Measurements from ENCODE around the gene UQCC3.
"Not testable (repeated sequence)": the region's sequence is repeated elsewhere in the genome, so short reads cannot be mapped to it uniquely, and the experiment has no call there.

The UQCC3 gene

GRCh38 chr11:62665599-62666258 lies 5.7 kb upstream of the UQCC3 start:
- DNase-seq, result peak; percentile 64 to 74

GRCh38 chr11:62666259-62666926 lies 5.1 kb upstream of the UQCC3 start:
- no peak for DNase-seq

GRCh38 chr11:62667460-62667859 lies 4.0 kb upstream of the UQCC3 start:
- no peak for DNase-seq

GRCh38 chr11:62669420-62670161 lies 1.9 kb upstream of the UQCC3 start:
- DNase-seq, result no peak

GRCh38 chr11:62671236-62671607 lies 251 bp upstream of the UQCC3 start:
- DNase-seq, result peak in 1 of 2 donors; percentile 24

GRCh38 chr11:62673196-62673525 lies 1.7 kb downstream of the UQCC3 start:
- DNase-seq, result no peak

GRCh38 chr11:62675415-62675814 lies 3.9 kb downstream of the UQCC3 start:
- not testable (repeated sequence) for DNase-seq

- DNase-seq, result no peak
Measured at GRCh38 chr11:62676698-62677097, 5.2 kb downstream of the UQCC3 start.

GRCh38 chr11:62677156-62677555 lies 5.7 kb downstream of the UQCC3 start:
- DNase-seq, result no peak

- no peak for DNase-seq
Measured at GRCh38 chr11:62677714-62678113, 6.2 kb downstream of the UQCC3 start.

- DNase-seq, result no peak
Measured at GRCh38 chr11:62678433-62678769, 6.9 kb downstream of the UQCC3 start.

- DNase-seq, result peak; percentile 82 to 85
Measured at GRCh38 chr11:62678770-62679696, 7.6 kb downstream of the UQCC3 start, which contains the start of gene UBXN1. Gene UBXN1 (minus strand): TSS chr11:62679073. CDS start chr11:62678923, 150 bp downstream.

- DNase-seq, result peak; percentile 26 to 31
Measured at GRCh38 chr11:62680825-62681240, 9.4 kb downstream of the UQCC3 start.

- no peak for DNase-seq
Measured at GRCh38 chr11:62682518-62682917, 11.0 kb downstream of the UQCC3 start.

GRCh38 chr11:62687508-62688396 lies 16.3 kb downstream of the UQCC3 start:
- no peak for DNase-seq

GRCh38 chr11:62688491-62688890 lies 17.0 kb downstream of the UQCC3 start:
- DNase-seq, result no peak

- no peak for DNase-seq
Measured at GRCh38 chr11:62689421-62690183, 18.1 kb downstream of the UQCC3 start, which contains the start of gene LRRN4CL. Gene LRRN4CL (minus strand): TSS chr11:62689530. CDS start chr11:62688508, 1,022 bp downstream.

GRCh38 chr11:62693624-62694023 lies 22.2 kb downstream of the UQCC3 start:
- not testable (repeated sequence) for DNase-seq

GRCh38 chr11:62694455-62695167 lies 23.1 kb downstream of the UQCC3 start:
- peak; percentile 80 to 81 for DNase-seq

- DNase-seq, result no peak
Measured at GRCh38 chr11:62702246-62702645, 30.8 kb downstream of the UQCC3 start.

All from activated CD4-positive, alpha-beta T cell treated with anti-CD3 and anti-CD28 coated beads for 4 hours (primary cell).